HG03103 (cell line): ENCODE data around the gene DAND5.

ENCODE experiments used
- ATAC-seq: cut with Tn5 transposase; IDR thresholded peaks from one replicate; pipeline ENCODE4 v1.9.1; 2021; ENCODE audit warnings: low read depth; ENCODE audit not compliant: unreplicated experiment

The DAND5 gene, protein sequence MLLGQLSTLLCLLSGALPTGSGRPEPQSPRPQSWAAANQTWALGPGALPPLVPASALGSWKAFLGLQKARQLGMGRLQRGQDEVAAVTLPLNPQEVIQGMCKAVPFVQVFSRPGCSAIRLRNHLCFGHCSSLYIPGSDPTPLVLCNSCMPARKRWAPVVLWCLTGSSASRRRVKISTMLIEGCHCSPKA

GRCh38 chr19:12969292-12969988 lies at the start of gene DAND5:
TSS of gene DAND5 (plus strand) at chr19:12969576. CDS start at chr19:12969661, 85 bp downstream.
- no peak for ATAC-seq

GRCh38 chr19:12921047-12921446 lies 48.3 kb upstream of the DAND5 start:
- ATAC-seq, result no peak

GRCh38 chr19:12922959-12923358 lies 46.4 kb upstream of the DAND5 start:
- ATAC-seq, result no peak

DNA sequence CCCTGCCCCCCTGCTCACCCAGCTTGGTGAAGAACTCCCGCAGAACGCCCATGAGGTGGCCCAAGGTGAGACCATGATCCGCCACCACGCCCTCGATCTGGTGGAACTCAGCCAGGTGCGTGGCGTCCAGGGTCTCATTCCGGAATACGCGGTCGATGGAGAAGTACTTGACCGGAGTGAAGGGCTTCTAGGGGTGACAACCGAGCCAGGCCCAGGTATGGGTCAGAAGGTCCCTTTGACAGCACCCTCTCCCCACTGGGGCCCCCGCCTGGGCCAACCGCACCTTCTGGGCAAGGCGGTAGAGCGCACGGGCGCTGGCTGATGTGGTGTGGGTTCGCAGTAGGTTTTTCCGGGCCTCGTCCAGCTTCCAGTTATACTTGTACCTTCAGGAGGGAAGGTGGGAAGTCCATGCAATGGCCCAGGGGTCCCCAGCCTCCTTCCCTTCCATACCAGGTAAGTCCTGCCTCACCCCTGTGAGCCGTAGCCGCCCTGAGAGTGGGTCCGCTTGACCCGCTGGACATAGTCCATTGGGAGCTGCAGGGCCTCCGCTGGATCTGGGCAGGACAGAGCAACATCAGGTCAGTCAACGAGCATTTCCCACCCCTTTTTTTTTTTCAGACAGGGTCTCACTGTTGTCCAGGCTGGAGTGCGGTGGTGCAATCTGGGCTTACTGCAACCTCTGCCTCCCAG lies 44.6 kb upstream of the DAND5 start:
- no peak for ATAC-seq

DNA sequence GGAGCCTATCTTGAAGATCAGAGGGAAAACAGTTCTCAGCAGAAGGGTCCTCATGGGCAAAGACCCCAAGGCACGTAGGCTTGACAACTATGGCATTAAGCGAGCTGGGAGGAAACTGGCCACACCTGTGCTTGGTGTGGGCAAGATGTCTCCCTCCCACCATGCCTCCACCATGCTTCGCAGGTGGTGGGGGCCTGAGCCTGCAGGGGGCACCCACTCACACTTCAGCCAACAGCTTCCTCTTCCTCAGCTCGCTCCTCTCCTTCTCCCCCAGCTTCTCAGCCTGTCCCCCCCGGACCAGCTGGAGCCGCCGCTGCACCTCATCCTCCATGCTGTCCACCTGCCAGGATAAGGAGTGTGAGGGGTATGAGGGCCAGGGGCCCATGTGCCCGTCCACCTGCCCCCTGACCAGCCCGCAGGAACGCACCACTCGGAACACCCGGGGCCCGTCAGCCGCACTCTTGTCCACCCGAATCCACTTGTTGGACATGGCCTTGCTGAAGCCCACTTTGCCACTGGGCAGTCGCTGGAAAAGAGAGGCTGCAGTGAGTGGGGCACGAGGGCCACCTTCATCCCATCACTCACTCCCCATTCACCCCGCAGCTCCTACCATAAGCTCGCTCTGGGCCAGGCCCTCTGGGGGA lies 39.3 kb upstream of the DAND5 start:
- ATAC-seq, result no peak

- no peak for ATAC-seq
Measured at GRCh38 chr19:12932392-12933286, 36.7 kb upstream of the DAND5 start.

DNA sequence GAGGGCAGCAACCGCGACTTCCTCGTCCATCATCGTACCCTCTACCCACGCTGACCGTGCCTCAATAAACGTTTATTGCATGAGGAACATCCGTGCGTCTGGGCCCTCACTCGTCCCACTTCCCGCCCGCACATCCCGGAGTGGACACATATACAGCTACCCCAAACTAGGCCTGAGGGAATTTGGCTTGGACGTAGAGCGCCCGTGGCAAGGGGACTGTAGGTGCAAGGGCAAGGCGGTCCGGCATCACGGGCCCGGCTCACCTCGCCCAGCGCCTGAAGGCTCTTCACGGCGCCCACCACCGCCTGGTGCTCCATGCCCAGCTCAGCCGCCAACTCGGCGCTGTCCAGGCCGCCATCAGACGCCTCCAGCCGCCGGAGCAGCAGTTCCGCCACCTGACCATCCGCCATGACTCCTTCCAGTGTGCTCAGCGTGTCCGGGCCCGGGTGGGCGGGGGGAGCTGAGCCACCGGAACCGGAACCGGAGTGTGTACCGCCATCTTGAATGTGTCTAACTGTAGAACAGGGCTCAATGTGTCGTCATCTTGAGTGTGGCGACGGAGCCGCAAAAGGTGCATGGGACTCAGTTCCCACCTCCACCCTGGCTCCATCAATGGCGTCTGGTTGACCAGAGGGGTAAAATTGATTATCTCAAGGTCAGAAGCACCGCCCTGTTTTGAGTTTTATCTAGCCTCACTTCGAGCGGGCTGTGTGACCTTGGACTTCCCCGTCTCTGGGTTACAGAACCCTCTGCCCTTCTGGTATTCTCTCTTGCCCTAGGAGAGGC lies 35.9 kb upstream of the DAND5 start, which contains the start of gene FARSA:
Gene FARSA, minus strand, starts transcription at position 425 of the 786 bp plus-strand sequence. Its CDS starts 15 bp downstream, at position 410.
- peak; percentile 42 for ATAC-seq

- no peak for ATAC-seq
Measured at GRCh38 chr19:12935071-12935470, 34.3 kb upstream of the DAND5 start.

- ATAC-seq, result no peak
Measured at GRCh38 chr19:12936582-12936981, 32.8 kb upstream of the DAND5 start.

DNA sequence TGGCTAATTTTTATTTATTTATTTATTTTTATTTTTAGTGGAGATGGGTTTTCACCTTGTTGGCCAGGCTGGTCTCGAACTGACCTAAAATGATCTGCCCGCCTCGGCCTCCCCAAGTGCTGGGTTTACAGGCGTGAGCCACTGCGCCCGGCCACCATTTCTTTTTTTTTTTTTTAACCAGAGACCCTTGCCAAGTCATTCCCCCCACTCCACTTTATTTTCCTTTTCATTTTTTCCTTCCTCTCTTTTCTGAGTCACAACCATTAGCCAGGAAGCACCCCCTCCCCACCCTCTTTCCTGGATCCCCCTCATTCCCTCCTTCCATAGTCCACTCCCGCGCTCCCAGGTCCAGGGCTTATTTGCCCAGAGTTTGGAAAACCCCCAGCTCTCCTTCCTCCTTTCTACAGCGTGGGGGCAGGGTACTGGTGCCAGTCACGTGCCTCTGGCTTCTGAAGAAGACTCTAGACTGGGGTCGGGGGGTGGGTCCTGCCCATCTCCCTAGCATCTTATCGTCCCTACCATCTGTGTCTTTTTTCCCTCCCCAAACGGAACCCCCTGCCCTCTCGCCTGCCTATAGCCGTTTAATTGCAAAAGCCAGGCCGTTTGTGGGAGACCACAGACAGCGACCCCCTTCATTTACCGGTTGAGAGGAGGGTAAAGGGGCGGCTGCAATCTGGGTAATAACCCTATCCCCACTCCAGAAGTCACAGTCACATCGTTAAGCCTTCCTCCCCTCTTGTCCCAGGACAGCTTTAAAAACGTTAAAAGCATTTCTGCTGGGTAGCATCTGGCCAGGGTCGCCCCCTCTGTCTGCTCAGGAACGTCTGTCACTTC lies 32.1 kb upstream of the DAND5 start:
- ATAC-seq, result no peak

DNA sequence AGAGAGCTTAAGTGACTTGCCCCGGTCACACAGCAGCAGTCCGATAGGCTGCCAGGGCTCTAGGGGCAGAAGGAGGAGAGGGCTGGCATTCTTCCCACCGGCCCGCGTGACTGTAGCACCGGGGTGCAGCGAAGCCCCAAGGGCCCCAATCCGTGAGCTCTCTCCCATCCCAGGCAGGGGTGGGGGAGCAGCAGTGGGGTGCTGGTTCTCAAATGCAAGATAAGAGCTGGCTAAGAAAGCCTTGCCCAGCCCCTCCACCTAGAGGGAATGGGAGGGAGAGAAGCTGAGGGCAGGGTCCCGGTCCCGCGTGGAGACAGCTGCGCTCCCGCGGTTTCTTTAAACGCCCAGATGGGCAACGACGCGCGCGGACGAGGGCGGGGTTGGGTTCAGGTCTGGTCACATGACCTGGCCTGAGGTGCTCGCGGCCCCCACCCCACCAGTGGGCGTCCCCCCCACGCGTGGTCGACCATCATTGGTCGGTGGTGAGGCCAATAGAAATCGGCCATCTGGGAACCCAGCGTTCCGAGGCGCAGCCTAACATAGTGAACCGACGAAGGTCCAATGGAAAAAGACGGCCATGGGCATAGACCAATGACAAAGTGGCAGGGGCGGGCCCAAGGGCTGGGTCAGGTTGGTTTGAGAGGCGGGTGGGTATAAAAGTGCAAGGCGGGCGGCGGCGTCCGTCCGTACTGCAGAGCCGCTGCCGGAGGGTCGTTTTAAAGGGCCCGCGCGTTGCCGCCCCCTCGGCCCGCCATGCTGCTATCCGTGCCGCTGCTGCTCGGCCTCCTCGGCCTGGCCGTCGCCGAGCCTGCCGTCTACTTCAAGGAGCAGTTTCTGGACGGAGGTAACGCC lies 31.2 kb upstream of the DAND5 start, which contains the start of gene CALR:
Gene CALR, plus strand, starts transcription at position 683 of the 852 bp plus-strand sequence. Its CDS starts 71 bp downstream, at position 754.
- peak; percentile 80 for ATAC-seq

DNA sequence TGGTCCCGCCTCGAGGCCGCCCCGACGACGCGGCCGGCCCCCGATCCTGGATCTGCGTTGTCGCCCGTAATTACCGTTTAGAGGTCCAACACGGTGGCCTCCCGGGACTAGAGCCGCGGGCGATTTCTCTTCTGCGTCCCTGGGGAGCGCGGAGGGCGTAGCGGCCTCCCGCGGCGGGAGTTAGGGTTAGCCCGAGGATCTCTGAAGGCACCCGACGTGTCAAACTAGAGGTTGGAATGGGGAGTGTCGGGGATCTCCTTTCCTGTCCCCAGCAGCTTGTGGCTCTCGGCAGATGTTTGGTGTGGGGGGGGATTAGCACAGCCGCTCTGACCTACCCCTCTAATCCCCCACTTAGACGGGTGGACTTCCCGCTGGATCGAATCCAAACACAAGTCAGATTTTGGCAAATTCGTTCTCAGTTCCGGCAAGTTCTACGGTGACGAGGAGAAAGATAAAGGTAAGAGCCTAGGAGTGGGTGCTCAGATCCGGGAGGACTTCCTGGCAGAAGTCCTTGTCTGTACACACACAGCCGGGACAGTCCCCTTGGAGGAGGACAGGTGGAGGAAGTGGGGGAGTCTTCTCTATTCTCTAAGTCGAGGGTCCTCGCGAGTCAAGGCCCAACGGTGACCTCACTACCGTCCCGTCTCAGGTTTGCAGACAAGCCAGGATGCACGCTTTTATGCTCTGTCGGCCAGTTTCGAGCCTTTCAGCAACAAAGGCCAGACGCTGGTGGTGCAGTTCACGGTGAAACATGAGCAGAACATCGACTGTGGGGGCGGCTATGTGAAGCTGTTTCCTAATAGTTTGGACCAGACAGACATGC lies 30.4 kb upstream of the DAND5 start:
- ATAC-seq, result no peak

DNA sequence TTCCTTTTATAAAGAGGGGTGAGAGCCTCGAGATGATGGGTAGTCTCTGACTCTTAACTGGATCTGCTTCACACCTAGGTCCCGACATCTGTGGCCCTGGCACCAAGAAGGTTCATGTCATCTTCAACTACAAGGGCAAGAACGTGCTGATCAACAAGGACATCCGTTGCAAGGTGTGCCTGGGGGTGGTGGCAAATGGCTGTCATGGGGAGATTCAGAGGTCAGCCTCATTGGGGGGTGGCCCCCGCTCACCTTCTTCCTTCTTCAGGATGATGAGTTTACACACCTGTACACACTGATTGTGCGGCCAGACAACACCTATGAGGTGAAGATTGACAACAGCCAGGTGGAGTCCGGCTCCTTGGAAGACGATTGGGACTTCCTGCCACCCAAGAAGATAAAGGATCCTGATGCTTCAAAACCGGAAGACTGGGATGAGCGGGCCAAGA lies 29.4 kb upstream of the DAND5 start:
- ATAC-seq, result no peak

GRCh38 chr19:12940897-12941296 lies 28.5 kb upstream of the DAND5 start:
- no peak for ATAC-seq

DNA sequence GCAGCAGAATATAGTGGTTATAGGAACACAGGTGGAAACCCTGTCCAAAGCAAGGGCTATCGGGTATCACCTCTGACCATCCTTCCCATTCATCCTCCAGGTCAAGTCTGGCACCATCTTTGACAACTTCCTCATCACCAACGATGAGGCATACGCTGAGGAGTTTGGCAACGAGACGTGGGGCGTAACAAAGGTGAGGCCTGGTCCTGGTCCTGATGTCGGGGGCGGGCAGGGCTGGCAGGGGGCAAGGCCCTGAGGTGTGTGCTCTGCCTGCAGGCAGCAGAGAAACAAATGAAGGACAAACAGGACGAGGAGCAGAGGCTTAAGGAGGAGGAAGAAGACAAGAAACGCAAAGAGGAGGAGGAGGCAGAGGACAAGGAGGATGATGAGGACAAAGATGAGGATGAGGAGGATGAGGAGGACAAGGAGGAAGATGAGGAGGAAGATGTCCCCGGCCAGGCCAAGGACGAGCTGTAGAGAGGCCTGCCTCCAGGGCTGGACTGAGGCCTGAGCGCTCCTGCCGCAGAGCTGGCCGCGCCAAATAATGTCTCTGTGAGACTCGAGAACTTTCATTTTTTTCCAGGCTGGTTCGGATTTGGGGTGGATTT lies 25.8 kb upstream of the DAND5 start:
- ATAC-seq, result no peak

- ATAC-seq, result no peak
Measured at GRCh38 chr19:12944104-12944674, 25.2 kb upstream of the DAND5 start.
